Peyer's patch (tissue), 4 donors: ENCODE measurements around the gene WIPF3. TPM values are rescaled to one million over a fixed set of nuclear protein-coding genes. Genes with fewer than 3 reads are reported as not detected.
A peak's percentile ranks its signal among the peaks of the same experiment; 100 is the strongest.

Experiments used
- DNase-seq, 3 donors: peaks; one replicate each; pipeline ENCODE4 v3.0.0-alpha.2; 2017 to 2019
- H3K27ac ChIP-seq, 4 donors: fragments of 200-600 bp; sonication (generic); one replicate each; pipeline ENCODE4 v1.5.1; 2016 to 2019
- H3K27me3 ChIP-seq, 2 donors: fragments of 200-600 bp; sonication (generic); one replicate each; pipeline ENCODE4 v1.5.1; 2019
- H3K36me3 ChIP-seq, 3 donors: fragments of 200-600 bp; sonication (generic); one replicate each; pipeline ENCODE4 v1.5.1; 2016 to 2019
- H3K4me1 ChIP-seq, 4 donors: fragments of 200-600 bp; sonication (generic); one replicate each; pipeline ENCODE4 v1.5.1; 2016 to 2019
- H3K4me3 ChIP-seq, 4 donors: fragments of 200-600 bp; sonication (generic); 1 replicate in 3 of 4; 2 replicates in 1 of 4; pipeline ENCODE4 v1.5.1; 2016 to 2019; ENCODE audit warnings: mild to moderate bottlenecking in 1 of 4
- H3K9me3 ChIP-seq, 4 donors: fragments of 200-600 bp; sonication (generic); one replicate each; pipeline ENCODE4 v1.5.1; 2016 to 2019; ENCODE audit warnings: mild to moderate bottlenecking in 1 of 4
- CTCF ChIP-seq, 6 experiments: fragments of 450-650 bp in 4 of 6; fragments of 200-600 bp in 2 of 6; sonication (generic) in 1 of 6; IDR thresholded peaks; one replicate each; pipeline ENCODE4 v1.5.1; 2017 to 2019; ENCODE audit warnings: antibody characterized with exemption in 6 of 6, mild to moderate bottlenecking in 3 of 6, moderate library complexity in 1 of 6
- POLR2A ChIP-seq, 2 donors: fragments of 450-650 bp; IDR thresholded peaks; one replicate each; pipeline ENCODE4 v1.5.1; 2017; ENCODE audit warnings: antibody characterized with exemption in 2 of 2, mild to moderate bottlenecking in 2 of 2, moderate library complexity in 2 of 2
- total RNA-seq, 4 donors: library from RNA; depleted of rRNA; stranded (reverse); fragments of >200 nt; gene quantifications; one replicate each; pipeline ENCODE4 v1.1.0, GENCODE V29; 2016

The WIPF3 gene
- total RNA-seq, 4 donors from 2014 or later = 0.66 to 2.5 (median 0.83) TPM; not detected in 1

DNA sequence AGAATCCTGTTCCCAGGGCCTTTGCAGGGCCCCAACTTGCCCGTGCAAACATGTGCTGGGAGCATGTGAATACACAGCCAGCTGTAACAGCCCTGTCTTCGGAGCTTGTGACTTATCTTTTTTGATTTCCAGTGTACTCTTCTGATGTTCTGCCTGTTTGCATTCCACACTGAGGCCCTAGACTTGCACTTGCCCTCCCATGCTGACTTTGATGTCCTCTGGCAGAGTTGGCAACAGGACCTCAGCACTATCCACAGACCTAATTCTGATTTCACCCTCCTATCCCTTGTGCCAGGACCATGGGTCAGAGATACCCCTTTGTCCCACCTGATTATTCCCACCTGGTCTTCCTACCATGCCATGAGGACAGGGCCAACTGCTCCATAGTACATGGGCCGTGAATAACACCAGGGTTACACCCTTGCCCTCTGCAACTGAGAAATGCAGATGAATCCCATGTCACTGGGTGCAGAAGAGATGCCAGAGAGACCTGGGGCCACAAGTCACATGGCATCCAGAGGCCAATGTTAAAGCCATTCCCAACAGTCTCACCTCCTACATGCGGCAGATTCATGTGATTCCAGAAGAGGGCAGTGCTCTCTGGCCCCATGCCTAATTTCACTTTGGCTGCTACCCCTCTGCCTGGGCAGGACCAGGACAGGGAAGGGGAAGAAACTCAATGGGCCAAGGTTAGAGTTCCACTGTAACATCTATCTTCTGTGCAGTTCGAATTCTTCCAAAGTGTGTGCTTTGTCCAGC, 140.3 kb downstream of the WIPF3 start:
- TF ChIP-seq CTCF (IDR thresholded peaks at IDR 0.05) = peak in 3 of 6 experiments; percentile 9 to 33 (median 15)
- no peak for TF ChIP-seq POLR2A (IDR thresholded peaks at IDR 0.05)
- Histone ChIP-seq H3K27me3 (no peaks in the 10 kb centered on the region), H3K4me1 (no peaks in the 10 kb centered on the region), H3K4me3 (no peak overlapping the region), H3K27ac (no peak overlapping the region), H3K9me3 (no peaks in the 10 kb centered on the region), H3K36me3 (peaks cover 0 to 4% (median 0%) of the 10 kb centered on the region in 3 donors)
- no peak for DNase-seq

- Histone ChIP-seq H3K27me3 (no peaks in the 10 kb centered on the region), H3K4me1 (no peaks in the 10 kb centered on the region), H3K36me3 (peaks cover 0 to 4% (median 0%) of the 10 kb centered on the region in 3 donors), H3K9me3 (no peaks in the 10 kb centered on the region), H3K4me3 (no peak overlapping the region), H3K27ac (no peak overlapping the region)
- no peak for TF ChIP-seq CTCF (IDR thresholded peaks at IDR 0.05)
- TF ChIP-seq POLR2A (IDR thresholded peaks at IDR 0.05) = no peak
- no peak for DNase-seq
Measured at GRCh38 chr7:29948587-29948986, 142.3 kb downstream of the WIPF3 start.

DNA sequence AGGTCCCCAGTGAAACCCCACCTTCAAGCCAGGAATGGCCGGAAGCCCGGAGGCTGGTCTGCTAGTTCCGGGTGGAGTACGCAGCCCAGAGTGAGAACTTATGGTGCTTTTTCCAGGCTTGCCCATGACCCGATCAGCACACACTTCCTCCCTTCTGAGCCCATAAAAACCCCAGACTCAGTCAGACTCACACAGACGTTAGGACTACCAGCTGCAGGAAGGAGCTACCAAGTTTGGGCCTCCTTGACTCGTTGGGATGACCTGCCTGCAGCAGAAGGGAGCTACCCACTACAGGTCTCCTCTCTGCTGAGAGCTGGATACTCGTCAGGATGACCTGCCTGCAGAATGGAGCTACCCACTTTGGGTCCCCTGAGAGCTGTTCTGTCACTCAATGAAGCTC, 144.2 kb downstream of the WIPF3 start:
- Histone ChIP-seq H3K4me1 (no peaks in the 10 kb centered on the region), H3K27me3 (no peaks in the 10 kb centered on the region), H3K36me3 (peaks cover 0 to 4% (median 0%) of the 10 kb centered on the region in 3 donors), H3K27ac (no peak overlapping the region), H3K4me3 (no peak overlapping the region), H3K9me3 (no peaks in the 10 kb centered on the region)
- no peak for TF ChIP-seq POLR2A (IDR thresholded peaks at IDR 0.05)
- no peak for TF ChIP-seq CTCF (IDR thresholded peaks at IDR 0.05)
- DNase-seq = no peak

GRCh38 chr7:29951206-29951605, 144.9 kb downstream of the WIPF3 start:
- H3K4me3 ChIP-seq = no peak overlapping the region
- H3K9me3 ChIP-seq = no peaks in the 10 kb centered on the region
- DNase-seq = no peak
- no peaks in the 10 kb centered on the region for H3K27me3 ChIP-seq
- H3K4me1 ChIP-seq = no peaks in the 10 kb centered on the region
- H3K36me3 ChIP-seq = peaks cover 0 to 4% (median 0%) of the 10 kb centered on the region in 3 donors
- TF ChIP-seq CTCF (IDR thresholded peaks at IDR 0.05) (no peak), POLR2A (IDR thresholded peaks at IDR 0.05) (no peak)
- no peak overlapping the region for H3K27ac ChIP-seq

GRCh38 chr7:29953726-29954347, 147.5 kb downstream of the WIPF3 start:
- no peaks in the 10 kb centered on the region for H3K27me3 ChIP-seq
- H3K9me3 ChIP-seq = no peaks in the 10 kb centered on the region
- DNase-seq = no peak
- H3K4me3 ChIP-seq = no peak overlapping the region
- no peaks in the 10 kb centered on the region for H3K36me3 ChIP-seq
- no peak overlapping the region for H3K27ac ChIP-seq
- H3K4me1 ChIP-seq = peaks cover 0 to 4% (median 0%) of the 10 kb centered on the region in 4 donors
- TF ChIP-seq POLR2A (IDR thresholded peaks at IDR 0.05) (no peak), CTCF (IDR thresholded peaks at IDR 0.05) (no peak)
